RCC 7860 (cell line): Measurements from ENCODE around the gene ZFP62.
"Not testable (repeated sequence)": the region's sequence is repeated elsewhere in the genome, so short reads cannot be mapped to it uniquely, and the experiment has no call there.

ENCODE experiments used
- DNase-seq: peaks from one replicate; pipeline ENCODE4 v3.0.0-alpha.2; 2015; ENCODE audit warnings: low spot score
- FAIRE-seq: peaks from 2 replicates; lab custom pipeline; 2012; peaks lifted over from hg19 to GRCh38; lab: Jason Lieb, UNC

ZFP62 gene

GRCh38 chr5:180831139-180832093 lies 29.7 kb downstream of the ZFP62 start:
- DNase-seq, result no peak
- FAIRE-seq, result no peak

- FAIRE-seq, result no peak
- DNase-seq, result no peak
These were observed 30.6 kb downstream of the ZFP62 start for GRCh38 chr5:180830253-180831138.

GRCh38 chr5:180829726-180830125 lies 31.4 kb downstream of the ZFP62 start:
- DNase-seq (no peak), FAIRE-seq (no peak)

- FAIRE-seq, DNase-seq: not testable (repeated sequence)
These were observed 32.1 kb downstream of the ZFP62 start for GRCh38 chr5:180828756-180829531.

- FAIRE-seq, DNase-seq: not testable (repeated sequence)
These were observed 33.7 kb downstream of the ZFP62 start for GRCh38 chr5:180827374-180827773.

- peak; percentile 93 for FAIRE-seq
- DNase-seq, result peak; percentile 92
These were observed 35.1 kb downstream of the ZFP62 start for GRCh38 chr5:180825768-180826525.

GRCh38 chr5:180824630-180825476 lies 36.2 kb downstream of the ZFP62 start:
- FAIRE-seq (no peak), DNase-seq (no peak)

- FAIRE-seq (no peak), DNase-seq (no peak)
These were observed 37.0 kb downstream of the ZFP62 start for GRCh38 chr5:180823940-180824629.

- FAIRE-seq, result no peak
- no peak for DNase-seq
These were observed 37.7 kb downstream of the ZFP62 start for GRCh38 chr5:180823346-180823745.

GRCh38 chr5:180821538-180821937 lies 39.5 kb downstream of the ZFP62 start:
- DNase-seq (no peak), FAIRE-seq (no peak)

GRCh38 chr5:180820788-180821321 lies 40.2 kb downstream of the ZFP62 start:
- DNase-seq (no peak), FAIRE-seq (no peak)

- FAIRE-seq (no peak), DNase-seq (no peak)
These were observed 42.3 kb downstream of the ZFP62 start for GRCh38 chr5:180818677-180819341.

- FAIRE-seq, result peak; percentile 91
- DNase-seq, result peak; percentile 79
These were observed 43.0 kb downstream of the ZFP62 start for GRCh38 chr5:180817893-180818674.

GRCh38 chr5:180816608-180817534 lies 44.2 kb downstream of the ZFP62 start:
- no peak for FAIRE-seq
- peak; percentile 37 for DNase-seq

- FAIRE-seq, result no peak
- no peak for DNase-seq
These were observed 45.7 kb downstream of the ZFP62 start for GRCh38 chr5:180815293-180815917.
